Smooth muscle cell (in vitro differentiated cells): Measurements from ENCODE around the gene CFHR1. TPM values are rescaled to one million over a fixed set of nuclear protein-coding genes. Genes with fewer than 3 reads are reported as not detected.
"Not testable (repeated sequence)": the region's sequence is repeated elsewhere in the genome, so short reads cannot be mapped to it uniquely, and the experiment has no call there.

Experiments used
- DNase-seq: peaks from one replicate; lab custom pipeline; 2025; ENCODE audit not compliant: unreplicated experiment; lab: John Stamatoyannopoulos, UW
- H2AFZ ChIP-seq: fragments of 200-600 bp; sonication (generic); 2 replicates; pipeline ENCODE4 v1.6.0; 2016; ENCODE audit warnings: antibody characterized with exemption, low read depth, mild to moderate bottlenecking
- H3F3A ChIP-seq: fragments of 200-600 bp; sonication (generic); 2 replicates; pipeline ENCODE4 v1.6.0; 2017; ENCODE audit warnings: antibody characterized with exemption, low read depth
- H3K27ac ChIP-seq: fragments of 200-600 bp; sonication (generic); 2 replicates; pipeline ENCODE4 v1.5.1; 2016; ENCODE audit warnings: low read depth, mild to moderate bottlenecking
- H3K27me3 ChIP-seq: fragments of 200-600 bp; sonication (generic); 2 replicates; pipeline ENCODE4 v1.6.1; 2016; ENCODE audit warnings: low read depth, mild to moderate bottlenecking
- H3K36me3 ChIP-seq: fragments of 200-600 bp; sonication (generic); 2 replicates; pipeline ENCODE4 v1.5.1; 2016; ENCODE audit warnings: low read depth
- H3K4me1 ChIP-seq: fragments of 200-600 bp; sonication (generic); 2 replicates; pipeline ENCODE4 v1.5.1; 2016; ENCODE audit warnings: low read depth
- H3K4me2 ChIP-seq: fragments of 200-600 bp; sonication (generic); 2 replicates; pipeline ENCODE4 v1.6.0; 2016; ENCODE audit warnings: mild to moderate bottlenecking
- H3K4me3 ChIP-seq: fragments of 200-600 bp; sonication (generic); 2 replicates; pipeline ENCODE4 v1.5.1; 2016; ENCODE audit warnings: mild to moderate bottlenecking
- H3K79me2 ChIP-seq: fragments of 200-600 bp; sonication (generic); 2 replicates; pipeline ENCODE4 v1.6.0; 2016; ENCODE audit warnings: low read depth, mild to moderate bottlenecking
- H3K9ac ChIP-seq: fragments of 200-600 bp; sonication (generic); 2 replicates; pipeline ENCODE4 v1.6.0; 2016; ENCODE audit warnings: low read depth
- H3K9me3 ChIP-seq: fragments of 200-600 bp; sonication (generic); replicated peaks from 2 replicates; pipeline ENCODE4 v1.5.1; 2016; ENCODE audit warnings: low read depth
- H4K20me1 ChIP-seq: fragments of 200-600 bp; sonication (generic); 2 replicates; pipeline ENCODE4 v1.6.0; 2016; ENCODE audit warnings: low read depth
- CTCF ChIP-seq: fragments of 200-600 bp; sonication (generic); IDR thresholded peaks from 2 replicates; pipeline ENCODE4 v1.5.1; 2017; ENCODE audit warnings: borderline replicate concordance, mild to moderate bottlenecking, antibody characterized with exemption; ENCODE audit not compliant: insufficient read depth, poor library complexity, severe bottlenecking
- WGBS: methylation state at CpG from one replicate; pipeline ENCODE4 v1.1.7; 2016; ENCODE audit warnings: low lambda C conversion rate; 5-methylcytosine and 5-hydroxymethylcytosine counted together
- polyA plus RNA-seq: library from polyadenylated mRNA; unstranded; fragments of >200 nt; fragmentation: Nextera tagmentation; extraction: Ambion mirVana; gene quantifications from 2 replicates; pipeline ENCODE4 v1.2.1, GENCODE V29; 2016
- total RNA-seq: library from RNA; depleted of rRNA; stranded (reverse); fragments of >200 nt; gene quantifications from 2 replicates; pipeline ENCODE4 v1.2.3, GENCODE V29; 2014

Gene CFHR1
- total RNA-seq (not detected in 2 replicates), polyA plus RNA-seq (not detected in 2 replicates)

- WGBS, result no CpG with 5 or more reads among the region's 1 CpG
- not testable (repeated sequence) for H2AFZ ChIP-seq, H3K36me3 ChIP-seq, H3K4me2 ChIP-seq, H3K27ac ChIP-seq, H3K4me1 ChIP-seq, H3K4me3 ChIP-seq, DNase-seq, H3K79me2 ChIP-seq, H3K27me3 ChIP-seq, H4K20me1 ChIP-seq, H3F3A ChIP-seq, H3K9me3 ChIP-seq, H3K9ac ChIP-seq
Observed at GRCh38 chr1:196819531-196819930, at the start of gene CFHR1. Gene CFHR1, plus strand, starts transcription at chr1:196819731. Its CDS starts 114 bp downstream, at chr1:196819845.

- not testable (repeated sequence) for H4K20me1 ChIP-seq, H3K4me1 ChIP-seq, H3K27me3 ChIP-seq, H3K36me3 ChIP-seq, DNase-seq, H3K4me3 ChIP-seq, H3F3A ChIP-seq, H3K9ac ChIP-seq, H2AFZ ChIP-seq, H3K27ac ChIP-seq, H3K9me3 ChIP-seq, H3K4me2 ChIP-seq, H3K79me2 ChIP-seq
- WGBS, result 97% methylated on average over 4 of the region's 4 CpGs
Observed at GRCh38 chr1:196769823-196770222, 49.7 kb upstream of the CFHR1 start.

GRCh38 chr1:196773713-196774112 lies 45.8 kb upstream of the CFHR1 start:
- no peaks in the 10 kb centered on the region for H4K20me1 ChIP-seq
- DNase-seq, result no peak
- no peak overlapping the region for H3K27ac ChIP-seq
- no peaks in the 10 kb centered on the region for H3K4me1 ChIP-seq
- no peak overlapping the region for H3K4me3 ChIP-seq
- no peak overlapping the region for H3K4me2 ChIP-seq
- H3K36me3 ChIP-seq, result no peaks in the 10 kb centered on the region
- no peak overlapping the region for H2AFZ ChIP-seq
- no peaks in the 10 kb centered on the region for H3K79me2 ChIP-seq
- H3K27me3 ChIP-seq, result no peaks in the 10 kb centered on the region
- H3K9me3 ChIP-seq, result no peaks in the 10 kb centered on the region
- no peaks in the 10 kb centered on the region for H3F3A ChIP-seq
- 100% methylated on average over 1 of the region's 1 CpG for WGBS
- TF ChIP-seq CTCF, result no peak
- no peak overlapping the region for H3K9ac ChIP-seq

- no peak for DNase-seq
- H3K27me3 ChIP-seq, result no peaks in the 10 kb centered on the region
- no peak overlapping the region for H3K9ac ChIP-seq
- TF ChIP-seq CTCF, result no peak
- H3K27ac ChIP-seq, result no peak overlapping the region
- no peaks in the 10 kb centered on the region for H3K9me3 ChIP-seq
- no peaks in the 10 kb centered on the region for H3K36me3 ChIP-seq
- H4K20me1 ChIP-seq, result no peaks in the 10 kb centered on the region
- H3K4me2 ChIP-seq, result no peak overlapping the region
- no peaks in the 10 kb centered on the region for H3F3A ChIP-seq
- no peak overlapping the region for H3K4me3 ChIP-seq
- no peaks in the 10 kb centered on the region for H3K79me2 ChIP-seq
- WGBS, result 61% methylated on average over 2 of the region's 2 CpGs
- H2AFZ ChIP-seq, result no peak overlapping the region
- no peaks in the 10 kb centered on the region for H3K4me1 ChIP-seq
Observed at GRCh38 chr1:196774175-196774574, 45.4 kb upstream of the CFHR1 start.

- no peaks in the 10 kb centered on the region for H3F3A ChIP-seq
- no peak within 1 kb of the TSS for H3K4me2 ChIP-seq
- H3K9me3 ChIP-seq, result no peaks in the 10 kb centered on the region
- no peak for TF ChIP-seq CTCF
- no peak within 1 kb of the TSS for H3K27ac ChIP-seq
- H3K4me1 ChIP-seq, result no peaks in the 10 kb centered on the region
- H4K20me1 ChIP-seq, result no peaks in the 10 kb centered on the region
- no peak within 1 kb of the TSS for H3K9ac ChIP-seq
- no peak for DNase-seq
- H3K36me3 ChIP-seq, result no peaks in the 10 kb centered on the region
- no peak within 1 kb of the TSS for H2AFZ ChIP-seq
- no peaks in the 10 kb centered on the region for H3K27me3 ChIP-seq
- H3K79me2 ChIP-seq, result no peaks in the 10 kb centered on the region
- no peak within 1 kb of the TSS for H3K4me3 ChIP-seq
Observed at GRCh38 chr1:196774603-196775002, 44.9 kb upstream of the CFHR1 start, which contains the start of gene CFHR3. Gene CFHR3, plus strand, starts transcription at chr1:196774840. Its CDS starts 47 bp downstream, at chr1:196774887.
